Measurements from ENCODE around the gene ATP8A1. TPM values are rescaled to one million over a fixed set of nuclear protein-coding genes. Genes with fewer than 3 reads are reported as not detected.
"Not testable (repeated sequence)": the region's sequence is repeated elsewhere in the genome, so short reads cannot be mapped to it uniquely, and the experiment has no call there.

The ATP8A1 gene
- total RNA-seq, 1 donor from 2014 or later, result 2.4 TPM

GRCh38 chr4:42489095-42489494 lies 167.8 kb downstream of the ATP8A1 start:
- H3K27ac Mint-ChIP-seq (ENCODE audit: unreplicated experiment), result no peak overlapping the region

GRCh38 chr4:42488554-42488953 lies 168.4 kb downstream of the ATP8A1 start:
- H3K4me3 Mint-ChIP-seq (ENCODE audit: unreplicated experiment), result no peak overlapping the region
- peaks cover 31% of the 10 kb centered on the region for H3K4me1 Mint-ChIP-seq (ENCODE audit: unreplicated experiment)
- H3K27me3 Mint-ChIP-seq (ENCODE audit: unreplicated experiment), result peaks cover 6% of the 10 kb centered on the region
- no peaks in the 10 kb centered on the region for H3K36me3 Mint-ChIP-seq (ENCODE audit: unreplicated experiment)
- H3K9me3 Mint-ChIP-seq (ENCODE audit: unreplicated experiment), result no peaks in the 10 kb centered on the region
- TF ChIP-seq CTCF (IDR thresholded peaks at IDR 0.05), result no peak
- no peak overlapping the region for H3K27ac Mint-ChIP-seq (ENCODE audit: unreplicated experiment)
- no peak for DNase-seq (ENCODE audit: extremely low spot score, unreplicated experiment)

More at GRCh38 chr4:42489095-42489494, 167.8 kb downstream of the ATP8A1 start:
- H3K4me1 Mint-ChIP-seq (ENCODE audit: unreplicated experiment), result peaks cover 26% of the 10 kb centered on the region
- no peaks in the 10 kb centered on the region for H3K9me3 Mint-ChIP-seq (ENCODE audit: unreplicated experiment)
- peaks cover 6% of the 10 kb centered on the region for H3K27me3 Mint-ChIP-seq (ENCODE audit: unreplicated experiment)
- DNase-seq (ENCODE audit: extremely low spot score, unreplicated experiment), result no peak
- no peak for TF ChIP-seq CTCF (IDR thresholded peaks at IDR 0.05)
- H3K36me3 Mint-ChIP-seq (ENCODE audit: unreplicated experiment), result no peaks in the 10 kb centered on the region
- no peak overlapping the region for H3K4me3 Mint-ChIP-seq (ENCODE audit: unreplicated experiment)

- Mint-ChIP-seq H3K27ac (ENCODE audit: unreplicated experiment) (no peak overlapping the region), H3K4me3 (ENCODE audit: unreplicated experiment) (no peak overlapping the region), H3K4me1 (ENCODE audit: unreplicated experiment) (peaks cover 35% of the 10 kb centered on the region)
Observed at GRCh38 chr4:42488114-42488513, 168.8 kb downstream of the ATP8A1 start.

DNA sequence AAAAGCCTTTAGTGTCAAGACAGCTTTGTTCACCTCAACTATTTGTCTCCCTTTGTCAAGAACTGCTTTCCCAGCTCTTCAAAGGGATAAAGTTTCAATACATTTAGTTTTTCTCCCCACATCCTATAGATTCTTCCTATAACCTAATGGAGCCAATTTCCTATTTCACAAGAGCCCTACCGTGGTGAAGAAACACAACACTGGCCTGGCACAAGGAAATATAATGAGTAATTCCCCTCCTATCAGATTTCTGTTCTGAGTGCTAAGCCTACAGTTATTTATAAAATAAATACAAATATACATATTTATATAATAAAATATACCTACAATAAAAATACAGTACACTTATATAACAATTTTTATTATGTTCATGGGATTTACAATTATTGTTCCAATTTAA lies 169.7 kb downstream of the ATP8A1 start:
- no peak overlapping the region for H3K27ac Mint-ChIP-seq (ENCODE audit: unreplicated experiment)
- TF ChIP-seq CTCF (IDR thresholded peaks at IDR 0.05), result no peak
- DNase-seq (ENCODE audit: extremely low spot score, unreplicated experiment), result no peak
- peaks cover 6% of the 10 kb centered on the region for H3K27me3 Mint-ChIP-seq (ENCODE audit: unreplicated experiment)
- H3K4me3 Mint-ChIP-seq (ENCODE audit: unreplicated experiment), result no peak overlapping the region
- no peaks in the 10 kb centered on the region for H3K36me3 Mint-ChIP-seq (ENCODE audit: unreplicated experiment)
- no peaks in the 10 kb centered on the region for H3K9me3 Mint-ChIP-seq (ENCODE audit: unreplicated experiment)
- peaks cover 44% of the 10 kb centered on the region for H3K4me1 Mint-ChIP-seq (ENCODE audit: unreplicated experiment)

More at GRCh38 chr4:42488114-42488513, 168.8 kb downstream of the ATP8A1 start:
- Mint-ChIP-seq H3K27me3 (ENCODE audit: unreplicated experiment) (peaks cover 6% of the 10 kb centered on the region), H3K36me3 (ENCODE audit: unreplicated experiment) (no peaks in the 10 kb centered on the region), H3K9me3 (ENCODE audit: unreplicated experiment) (no peaks in the 10 kb centered on the region)
- no peak for TF ChIP-seq CTCF (IDR thresholded peaks at IDR 0.05)
- no peak for DNase-seq (ENCODE audit: extremely low spot score, unreplicated experiment)

- H3K4me3 Mint-ChIP-seq (ENCODE audit: unreplicated experiment); H3K36me3 Mint-ChIP-seq (ENCODE audit: unreplicated experiment); DNase-seq (ENCODE audit: extremely low spot score, unreplicated experiment); H3K27ac Mint-ChIP-seq (ENCODE audit: unreplicated experiment); H3K27me3 Mint-ChIP-seq (ENCODE audit: unreplicated experiment); H3K9me3 Mint-ChIP-seq (ENCODE audit: unreplicated experiment): not testable (repeated sequence)
- H3K4me1 Mint-ChIP-seq (ENCODE audit: unreplicated experiment), result peaks cover 47% of the 10 kb centered on the region
Observed at GRCh38 chr4:42486156-42486555, 170.7 kb downstream of the ATP8A1 start.

DNA sequence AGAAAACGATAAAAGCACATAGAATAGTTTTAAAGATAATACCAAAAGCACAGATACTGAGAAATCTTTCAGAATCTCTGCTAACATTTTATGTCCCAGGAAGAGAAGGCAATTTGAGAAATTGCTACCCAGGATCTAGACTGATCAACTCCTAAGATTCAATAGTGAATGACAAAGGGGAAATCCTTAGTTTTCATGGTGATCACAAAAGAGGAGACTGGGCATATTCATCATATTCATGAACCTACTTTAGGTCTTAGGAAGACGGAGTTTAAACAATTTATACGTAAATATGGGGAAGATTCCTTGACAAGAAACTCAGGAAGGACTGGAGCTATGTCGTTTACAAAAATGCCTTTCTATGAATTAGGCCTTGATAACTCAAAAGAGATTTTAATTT lies 172.3 kb downstream of the ATP8A1 start:
- Mint-ChIP-seq H3K9me3 (ENCODE audit: unreplicated experiment) (no peaks in the 10 kb centered on the region), H3K36me3 (ENCODE audit: unreplicated experiment) (no peaks in the 10 kb centered on the region), H3K4me3 (ENCODE audit: unreplicated experiment) (no peak overlapping the region), H3K4me1 (ENCODE audit: unreplicated experiment) (peaks cover 55% of the 10 kb centered on the region), H3K27ac (ENCODE audit: unreplicated experiment) (no peak overlapping the region), H3K27me3 (ENCODE audit: unreplicated experiment) (peaks cover 6% of the 10 kb centered on the region)
- no peak for DNase-seq (ENCODE audit: extremely low spot score, unreplicated experiment)
- TF ChIP-seq CTCF (IDR thresholded peaks at IDR 0.05), result no peak

Measured in osteocyte (in vitro differentiated cells).